GM13976 (cell line): ENCODE data around the gene PCDH19.

Experiments used
- DNase-seq: peaks from one replicate; pipeline ENCODE4 v3.0.0; 2012; ENCODE audit warnings: low spot score
- in situ Hi-C: fragments of 300-500 bp; cut with MboI; formaldehyde crosslinking; loops from one replicate; pipeline ENCODE4 v1.12.0; 2022; ENCODE audit warnings: low sequenced_read_pairs, mixed read lengths, inconsistent platforms; ENCODE audit not compliant: unreplicated experiment
- TF ChIP-seq, protein P1 (sequence below): IDR thresholded peaks from 2 replicates; pipeline ENCODE4 v1.5.1; 2012; ENCODE audit warnings: borderline replicate concordance, mild to moderate bottlenecking; ENCODE audit not compliant: insufficient read depth; ENCODE audit errors: extremely low read depth, missing control alignments, control extremely low read depth

Gene PCDH19

GRCh38 chrX:100368167-100368566, 41.9 kb downstream of the PCDH19 start:
- TF ChIP-seq, protein P1, sequence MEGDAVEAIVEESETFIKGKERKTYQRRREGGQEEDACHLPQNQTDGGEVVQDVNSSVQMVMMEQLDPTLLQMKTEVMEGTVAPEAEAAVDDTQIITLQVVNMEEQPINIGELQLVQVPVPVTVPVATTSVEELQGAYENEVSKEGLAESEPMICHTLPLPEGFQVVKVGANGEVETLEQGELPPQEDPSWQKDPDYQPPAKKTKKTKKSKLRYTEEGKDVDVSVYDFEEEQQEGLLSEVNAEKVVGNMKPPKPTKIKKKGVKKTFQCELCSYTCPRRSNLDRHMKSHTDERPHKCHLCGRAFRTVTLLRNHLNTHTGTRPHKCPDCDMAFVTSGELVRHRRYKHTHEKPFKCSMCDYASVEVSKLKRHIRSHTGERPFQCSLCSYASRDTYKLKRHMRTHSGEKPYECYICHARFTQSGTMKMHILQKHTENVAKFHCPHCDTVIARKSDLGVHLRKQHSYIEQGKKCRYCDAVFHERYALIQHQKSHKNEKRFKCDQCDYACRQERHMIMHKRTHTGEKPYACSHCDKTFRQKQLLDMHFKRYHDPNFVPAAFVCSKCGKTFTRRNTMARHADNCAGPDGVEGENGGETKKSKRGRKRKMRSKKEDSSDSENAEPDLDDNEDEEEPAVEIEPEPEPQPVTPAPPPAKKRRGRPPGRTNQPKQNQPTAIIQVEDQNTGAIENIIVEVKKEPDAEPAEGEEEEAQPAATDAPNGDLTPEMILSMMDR: no peak
- in situ Hi-C loops: no loop called here
- peak; percentile 11 for DNase-seq

- in situ Hi-C loops: no loop called here
- TF ChIP-seq, protein P1: no peak
- no peak for DNase-seq
These were observed 46.2 kb downstream of the PCDH19 start for GRCh38 chrX:100363896-100364295.

GRCh38 chrX:100358766-100359165, 51.3 kb downstream of the PCDH19 start:
- DNase-seq: no peak
- TF ChIP-seq, protein P1: no peak
- in situ Hi-C loops: no loop called here

GRCh38 chrX:100356351-100356896, 53.6 kb downstream of the PCDH19 start:
- TF ChIP-seq, protein P1: no peak
- no peak for DNase-seq
- in situ Hi-C loops: no loop called here

GRCh38 chrX:100355680-100356079, 54.4 kb downstream of the PCDH19 start:
- DNase-seq: no peak
- TF ChIP-seq, protein P1: no peak
- in situ Hi-C loops: no loop called here

GRCh38 chrX:100353326-100353725, 56.7 kb downstream of the PCDH19 start:
- in situ Hi-C loops: no loop called here
- no peak for DNase-seq
- TF ChIP-seq, protein P1: no peak
